ENCODE measurements around the gene NETO1.

The NETO1 gene

DNA sequence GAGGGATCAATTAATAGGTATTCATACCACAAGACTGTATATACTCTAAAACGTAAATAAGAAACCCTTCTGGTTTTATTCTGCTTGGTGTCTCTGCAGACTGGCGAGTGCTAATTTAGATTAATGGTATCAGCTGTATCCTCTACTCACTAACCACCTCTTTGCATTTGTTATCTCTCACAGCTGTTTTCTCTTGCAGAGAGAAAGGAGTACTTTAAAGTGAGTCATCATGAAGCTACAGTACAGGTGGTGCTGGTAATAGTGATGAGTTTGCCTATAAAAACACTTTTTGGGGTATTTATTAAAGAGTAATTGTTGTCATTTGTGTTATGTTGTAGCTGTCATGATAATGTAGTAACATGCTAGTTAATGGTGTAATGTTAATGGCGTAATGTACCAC is 147.7 kb downstream of the NETO1 start:
- DNase-seq: no peak

- DNase-seq: no peak
These were observed 163.6 kb downstream of the NETO1 start for GRCh38 chr18:72704202-72704601.

- no peak for DNase-seq
These were observed 166.7 kb downstream of the NETO1 start for GRCh38 chr18:72700961-72701710.

- DNase-seq: no peak
These were observed 170.1 kb downstream of the NETO1 start for GRCh38 chr18:72697706-72698105.

DNA sequence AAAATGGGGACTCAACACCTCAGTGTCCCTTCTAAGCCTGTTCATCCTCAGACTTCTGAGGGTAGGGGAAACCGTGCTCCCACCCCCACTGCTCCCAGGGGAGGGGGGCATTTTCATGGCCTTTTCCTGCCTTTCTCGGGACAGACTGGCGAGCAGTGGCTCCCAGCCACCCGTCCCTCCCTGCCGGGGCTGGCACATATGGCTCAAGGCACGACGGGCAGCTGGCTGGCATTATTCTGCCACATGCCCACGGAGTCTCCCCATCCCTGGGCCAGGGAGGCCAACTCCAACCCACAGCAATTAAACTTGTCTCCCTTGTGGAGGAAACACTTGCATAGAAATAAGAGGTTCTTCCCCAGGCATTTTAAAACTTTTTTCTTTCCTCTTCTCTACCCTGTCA is 175.2 kb downstream of the NETO1 start:
- no peak for DNase-seq
